Immature natural killer cell (primary cell): ENCODE results near the gene LRRFIP1. TPM values are rescaled to one million over a fixed set of nuclear protein-coding genes. Genes with fewer than 3 reads are reported as not detected.

Source experiments
- DNase-seq, 3 donors: peaks; one replicate each; pipeline ENCODE4 v3.0.0; 2022; ENCODE audit warnings: mixed read lengths in 1 of 3
- H3K27ac Mint-ChIP-seq, 6 donors: one replicate each; pipeline ENCODE4 v1.8.0; 2020; ENCODE audit warnings: mixed read lengths in 6 of 6, mild to moderate bottlenecking in 5 of 6, inconsistent platforms in 4 of 6, moderate library complexity in 3 of 6
- H3K27me3 Mint-ChIP-seq, 3 donors: one replicate each; pipeline ENCODE4 v1.8.0; 2020 to 2021; ENCODE audit warnings: low read depth in 3 of 3, mild to moderate bottlenecking in 3 of 3, mixed read lengths in 3 of 3, moderate library complexity in 3 of 3, inconsistent platforms in 1 of 3
- H3K36me3 Mint-ChIP-seq, 3 donors: one replicate each; pipeline ENCODE4 v1.8.0; 2020; ENCODE audit warnings: mixed read lengths in 3 of 3, inconsistent platforms in 2 of 3, mild to moderate bottlenecking in 2 of 3
- H3K4me1 Mint-ChIP-seq, 2 donors: one replicate each; pipeline ENCODE4 v1.8.0; 2020; ENCODE audit warnings: inconsistent platforms in 2 of 2, mild to moderate bottlenecking in 2 of 2, mixed read lengths in 2 of 2, moderate library complexity in 1 of 2
- H3K4me3 Mint-ChIP-seq, 5 donors: one replicate each; pipeline ENCODE4 v1.8.0; 2020; ENCODE audit warnings: mild to moderate bottlenecking in 5 of 5, mixed read lengths in 5 of 5, inconsistent platforms in 3 of 5, moderate library complexity in 3 of 5
- H3K9me3 Mint-ChIP-seq, 6 donors: one replicate each; pipeline ENCODE4 v1.8.0; 2020; ENCODE audit warnings: mild to moderate bottlenecking in 6 of 6, mixed read lengths in 6 of 6, inconsistent platforms in 4 of 6, moderate library complexity in 3 of 6
- polyA plus RNA-seq, 3 donors: library from polyadenylated mRNA; unstranded; fragments of 300-500 nt; fragmentation: Illumina TruSeq; gene quantifications; one replicate each; pipeline ENCODE4 v1.2.3, GENCODE V29; 2021

Gene LRRFIP1
- polyA plus RNA-seq, 3 donors from 2014 or later: 62.5 to 137 (median 80.0) TPM

- peaks cover 30 to 35% of the 10 kb centered on the region in 2 donors for H3K4me1 Mint-ChIP-seq
- no peaks in the 10 kb centered on the region for H3K9me3 Mint-ChIP-seq
- no peak overlapping the region for H3K4me3 Mint-ChIP-seq
- DNase-seq: no peak
- H3K27ac Mint-ChIP-seq: peak overlapping the region in 4 of 6 donors; percentile 20 to 99 (median 60)
- H3K36me3 Mint-ChIP-seq: no peaks in the 10 kb centered on the region
- H3K27me3 Mint-ChIP-seq: peaks cover 23% of the 10 kb centered on the region in 3 donors
Measured at GRCh38 chr2:237670641-237671040, 43.3 kb downstream of the LRRFIP1 start.

GRCh38 chr2:237671466-237672138 lies 44.2 kb downstream of the LRRFIP1 start:
- peak overlapping the region in 1 of 5 donors; percentile 14 for H3K4me3 Mint-ChIP-seq
- no peak for DNase-seq
- no peaks in the 10 kb centered on the region for H3K9me3 Mint-ChIP-seq
- H3K36me3 Mint-ChIP-seq: no peaks in the 10 kb centered on the region
- peaks cover 40 to 45% of the 10 kb centered on the region in 2 donors for H3K4me1 Mint-ChIP-seq
- H3K27me3 Mint-ChIP-seq: peaks cover 21 to 23% (median 22%) of the 10 kb centered on the region in 3 donors
- H3K27ac Mint-ChIP-seq: peak overlapping the region in 5 of 6 donors; percentile 44 to 99 (median 66)

GRCh38 chr2:237672731-237673129 lies 45.3 kb downstream of the LRRFIP1 start:
- Mint-ChIP-seq H3K9me3 (no peaks in the 10 kb centered on the region), H3K27ac (peak overlapping the region; percentile 99 to 100 (median 100)), H3K36me3 (no peaks in the 10 kb centered on the region), H3K27me3 (peaks cover 21 to 23% (median 23%) of the 10 kb centered on the region in 3 donors), H3K4me3 (peak overlapping the region; percentile 81 to 96 (median 90)), H3K4me1 (peaks cover 51 to 53% of the 10 kb centered on the region in 2 donors)
- no peak for DNase-seq

- peak overlapping the region; percentile 81 to 96 (median 90) for H3K4me3 Mint-ChIP-seq
- H3K4me1 Mint-ChIP-seq: peaks cover 56 to 59% of the 10 kb centered on the region in 2 donors
- H3K27ac Mint-ChIP-seq: peak overlapping the region; percentile 99 to 100 (median 100)
- no peaks in the 10 kb centered on the region for H3K9me3 Mint-ChIP-seq
- peaks cover 21 to 23% (median 22%) of the 10 kb centered on the region in 3 donors for H3K27me3 Mint-ChIP-seq
- no peaks in the 10 kb centered on the region for H3K36me3 Mint-ChIP-seq
- peak; percentile 92 to 94 (median 93) for DNase-seq
Measured at GRCh38 chr2:237673130-237674001, 46.0 kb downstream of the LRRFIP1 start.

- Mint-ChIP-seq H3K27me3 (peaks cover 17 to 23% (median 21%) of the 10 kb centered on the region in 3 donors), H3K27ac (peak overlapping the region; percentile 99 to 100 (median 100)), H3K9me3 (no peaks in the 10 kb centered on the region), H3K4me3 (peak overlapping the region; percentile 81 to 96 (median 90)), H3K4me1 (peaks cover 60 to 61% of the 10 kb centered on the region in 2 donors), H3K36me3 (no peaks in the 10 kb centered on the region)
- peak; percentile 95 for DNase-seq
Measured at GRCh38 chr2:237674731-237675276, 47.4 kb downstream of the LRRFIP1 start.

- no peak for DNase-seq
- H3K27me3 Mint-ChIP-seq: peaks cover 17 to 23% (median 21%) of the 10 kb centered on the region in 3 donors
- H3K4me1 Mint-ChIP-seq: peaks cover 60 to 61% of the 10 kb centered on the region in 2 donors
- H3K27ac Mint-ChIP-seq: peak overlapping the region; percentile 99 to 100 (median 100)
- no peaks in the 10 kb centered on the region for H3K9me3 Mint-ChIP-seq
- H3K4me3 Mint-ChIP-seq: peak overlapping the region; percentile 81 to 96 (median 90)
- no peaks in the 10 kb centered on the region for H3K36me3 Mint-ChIP-seq
Measured at GRCh38 chr2:237675316-237675715, 47.9 kb downstream of the LRRFIP1 start.

GRCh38 chr2:237680702-237681478 lies 53.5 kb downstream of the LRRFIP1 start:
- no peaks in the 10 kb centered on the region for H3K9me3 Mint-ChIP-seq
- H3K27me3 Mint-ChIP-seq: peaks cover 2 to 3% (median 2%) of the 10 kb centered on the region in 3 donors
- no peak for DNase-seq
- no peak overlapping the region for H3K27ac Mint-ChIP-seq
- H3K4me3 Mint-ChIP-seq: no peak overlapping the region
- no peaks in the 10 kb centered on the region for H3K36me3 Mint-ChIP-seq
- peaks cover 42 to 46% of the 10 kb centered on the region in 2 donors for H3K4me1 Mint-ChIP-seq

- Mint-ChIP-seq H3K27me3 (peaks cover 0 to 3% (median 2%) of the 10 kb centered on the region in 3 donors), H3K4me3 (no peak overlapping the region), H3K9me3 (no peaks in the 10 kb centered on the region), H3K4me1 (peaks cover 42 to 46% of the 10 kb centered on the region in 2 donors), H3K27ac (no peak overlapping the region), H3K36me3 (no peaks in the 10 kb centered on the region)
- DNase-seq: no peak
Measured at GRCh38 chr2:237682151-237682550, 54.8 kb downstream of the LRRFIP1 start.

GRCh38 chr2:237682856-237683670 lies 55.7 kb downstream of the LRRFIP1 start:
- Mint-ChIP-seq H3K4me1 (peaks cover 42 to 46% of the 10 kb centered on the region in 2 donors), H3K9me3 (no peaks in the 10 kb centered on the region), H3K36me3 (no peaks in the 10 kb centered on the region), H3K4me3 (no peak overlapping the region), H3K27me3 (peaks cover 0 to 4% (median 3%) of the 10 kb centered on the region in 3 donors), H3K27ac (peak overlapping the region in 2 of 6 donors; percentile 19 to 77)
- no peak for DNase-seq

- no peak for DNase-seq
- Mint-ChIP-seq H3K4me3 (peak overlapping the region in 1 of 5 donors; percentile 7), H3K27ac (peak overlapping the region in 5 of 6 donors; percentile 80 to 100 (median 100)), H3K4me1 (peaks cover 61 to 63% of the 10 kb centered on the region in 2 donors), H3K9me3 (no peaks in the 10 kb centered on the region), H3K36me3 (no peaks in the 10 kb centered on the region), H3K27me3 (peaks cover 0 to 6% (median 5%) of the 10 kb centered on the region in 3 donors)
Measured at GRCh38 chr2:237685408-237685807, 58.0 kb downstream of the LRRFIP1 start.

GRCh38 chr2:237686659-237687136 lies 59.3 kb downstream of the LRRFIP1 start:
- Mint-ChIP-seq H3K4me1 (peaks cover 67 to 70% of the 10 kb centered on the region in 2 donors), H3K27ac (peak overlapping the region; percentile 98 to 100 (median 100)), H3K4me3 (peak overlapping the region in 3 of 5 donors; percentile 21 to 42 (median 25))

GRCh38 chr2:237688081-237688480 lies 60.7 kb downstream of the LRRFIP1 start:
- peaks cover 70 to 73% of the 10 kb centered on the region in 2 donors for H3K4me1 Mint-ChIP-seq
- H3K9me3 Mint-ChIP-seq: no peaks in the 10 kb centered on the region

More at GRCh38 chr2:237686659-237687136, 59.3 kb downstream of the LRRFIP1 start:
- no peak for DNase-seq
- H3K9me3 Mint-ChIP-seq: no peaks in the 10 kb centered on the region
- no peaks in the 10 kb centered on the region for H3K36me3 Mint-ChIP-seq
- H3K27me3 Mint-ChIP-seq: peaks cover 5 to 10% (median 7%) of the 10 kb centered on the region in 3 donors

More at GRCh38 chr2:237688081-237688480, 60.7 kb downstream of the LRRFIP1 start:
- peak overlapping the region; percentile 98 to 100 (median 100) for H3K27ac Mint-ChIP-seq
- peaks cover 9 to 11% (median 10%) of the 10 kb centered on the region in 3 donors for H3K27me3 Mint-ChIP-seq
- H3K36me3 Mint-ChIP-seq: no peaks in the 10 kb centered on the region
- DNase-seq: no peak
- peak overlapping the region; percentile 76 to 91 (median 86) for H3K4me3 Mint-ChIP-seq
